Endometrium (tissue), 2 donors: Measurements from ENCODE around the gene USP3.
A peak's percentile ranks its signal among the peaks of the same experiment; 100 is the strongest.
"Not testable (repeated sequence)": the region's sequence is repeated elsewhere in the genome, so short reads cannot be mapped to it uniquely, and the experiment has no call there.

Experiments used
- FAIRE-seq: peaks from 2 replicates; lab custom pipeline; 2012; peaks lifted over from hg19 to GRCh38; lab: Jason Lieb, UNC
- donor health status: control.
- donor health status: control.

Gene USP3

DNA sequence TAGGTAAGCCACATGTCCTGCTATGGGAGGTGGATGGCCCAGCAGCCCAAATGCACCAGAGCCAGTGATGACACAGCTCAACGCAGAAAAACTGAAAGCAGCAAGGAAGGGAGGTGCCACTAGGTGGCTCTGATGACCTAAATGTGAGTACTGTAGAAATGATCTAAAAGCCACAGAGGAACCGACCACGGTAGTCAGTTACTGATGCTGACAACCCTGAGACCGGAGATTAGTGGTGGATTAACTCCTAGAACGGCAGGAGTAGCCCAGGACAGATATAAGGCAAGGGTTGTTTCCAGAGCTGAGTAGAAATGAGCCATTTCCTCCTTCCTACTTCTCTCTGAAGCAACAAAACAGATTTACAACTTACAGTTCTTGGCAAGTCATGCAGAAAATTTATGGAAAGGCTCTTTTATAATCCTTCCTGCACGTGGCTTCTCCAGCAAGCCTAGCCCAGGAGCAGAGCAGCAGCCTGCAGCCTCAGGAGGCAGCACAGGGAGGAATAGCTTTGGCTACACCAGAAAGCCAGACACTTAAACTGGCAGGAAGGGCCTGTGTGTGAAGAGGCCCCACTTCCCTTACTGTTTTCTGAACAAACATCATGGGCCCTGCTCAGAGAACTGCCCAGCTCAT, 105.9 kb downstream of the USP3 start:
- FAIRE-seq: peak; percentile 35

DNA sequence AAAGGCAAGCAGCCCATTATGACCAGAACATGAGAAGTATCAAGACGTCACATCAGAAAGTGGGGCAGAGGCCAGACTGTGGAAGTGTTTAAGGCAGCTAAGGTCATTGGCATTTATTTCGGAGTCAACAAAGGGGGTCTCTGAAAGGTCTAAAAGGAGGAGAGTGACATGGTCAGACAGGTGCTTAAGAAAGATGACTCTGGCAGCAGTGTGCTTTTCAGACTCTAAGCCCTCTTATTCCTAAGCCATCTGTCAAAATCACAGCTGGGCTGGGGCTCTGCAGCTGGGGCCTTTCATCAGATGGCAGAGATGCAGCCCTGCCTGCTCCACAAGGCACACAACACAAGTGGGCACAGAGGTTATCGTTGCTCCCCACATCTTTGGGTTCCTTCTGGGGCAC, 106.8 kb downstream of the USP3 start:
- FAIRE-seq: no peak

DNA sequence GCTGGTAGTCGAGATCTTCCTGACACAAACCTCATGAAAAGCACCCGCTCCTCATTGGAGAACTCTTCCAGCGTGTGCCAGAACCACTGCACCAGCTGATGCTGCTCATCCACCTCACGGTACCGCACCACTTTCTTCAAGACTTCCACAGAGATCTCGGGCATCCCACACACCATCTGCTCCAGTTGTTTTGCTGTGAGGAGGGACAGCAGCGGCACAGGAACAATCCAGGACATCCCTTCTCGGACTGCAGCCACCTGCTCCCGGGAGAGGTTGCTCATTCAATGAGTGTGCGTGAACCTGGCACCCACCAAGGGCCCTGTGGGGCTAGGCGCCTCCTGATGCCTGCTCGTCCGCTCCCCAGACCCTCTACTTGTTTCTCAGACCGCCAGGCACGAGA, 107.9 kb downstream of the USP3 start:
- FAIRE-seq: no peak

DNA sequence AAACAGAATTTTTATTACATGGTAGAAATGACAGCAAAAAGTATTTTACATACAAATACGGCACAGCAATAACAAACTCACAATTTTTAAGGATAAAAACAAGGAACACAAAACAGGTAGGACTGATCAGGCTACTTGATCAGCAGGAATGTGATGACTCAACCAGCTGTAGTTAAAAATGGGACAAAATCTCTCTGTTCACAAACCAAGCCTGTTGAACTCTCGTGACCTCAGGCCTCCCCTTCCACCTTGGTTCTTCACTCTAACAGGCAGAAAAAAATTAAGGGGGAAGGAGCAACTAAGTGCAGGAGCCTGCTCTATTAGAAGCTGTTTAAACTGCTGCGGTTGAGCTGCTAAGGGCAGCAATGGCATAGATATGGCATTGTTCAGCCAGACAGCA, 111.5 kb downstream of the USP3 start:
- FAIRE-seq: no peak

- not testable (repeated sequence) for FAIRE-seq
Measured at GRCh38 chr15:63617147-63617546, 112.8 kb downstream of the USP3 start.

DNA sequence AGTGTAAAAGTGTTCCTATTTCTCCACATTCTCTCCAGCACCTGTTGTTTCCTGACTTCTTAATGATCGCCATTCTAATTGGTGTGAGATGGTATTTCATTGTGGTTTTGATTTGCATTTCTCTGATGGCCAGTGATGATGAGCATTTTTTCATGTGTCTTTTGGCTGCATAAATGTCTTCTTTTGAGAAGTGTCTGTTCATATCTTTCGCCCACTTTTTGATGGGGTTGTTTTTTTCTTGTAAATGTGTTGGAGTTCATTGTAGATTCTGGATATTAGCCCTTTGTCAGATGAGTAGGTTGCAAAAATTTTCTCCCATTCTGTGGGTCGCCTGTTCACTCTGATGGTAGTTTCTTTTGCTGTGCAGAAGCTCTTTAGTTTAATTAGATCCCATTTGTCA, 113.2 kb downstream of the USP3 start:
- not testable (repeated sequence) for FAIRE-seq

DNA sequence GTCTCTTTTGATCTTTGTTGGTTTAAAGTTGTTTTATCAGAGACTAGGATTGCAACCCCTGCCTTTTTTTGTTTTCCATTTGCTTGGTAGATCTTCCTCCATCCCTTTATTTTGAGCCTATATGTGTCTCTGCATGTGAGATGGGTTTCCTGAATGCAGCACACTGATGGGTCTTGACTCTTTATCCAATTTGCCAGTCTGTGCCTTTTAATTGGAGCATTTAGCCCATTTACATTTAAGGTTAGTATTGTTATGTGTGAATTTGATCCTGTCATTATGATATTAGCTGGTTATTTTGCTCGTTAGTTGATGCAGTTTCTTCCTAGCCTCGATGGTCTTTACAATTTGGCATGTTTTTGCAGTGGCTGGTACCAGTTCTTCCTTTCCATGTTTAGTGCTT, 116.4 kb downstream of the USP3 start:
- FAIRE-seq: not testable (repeated sequence)

- no peak for FAIRE-seq
Measured at GRCh38 chr15:63623232-63623969, 119.0 kb downstream of the USP3 start.

DNA sequence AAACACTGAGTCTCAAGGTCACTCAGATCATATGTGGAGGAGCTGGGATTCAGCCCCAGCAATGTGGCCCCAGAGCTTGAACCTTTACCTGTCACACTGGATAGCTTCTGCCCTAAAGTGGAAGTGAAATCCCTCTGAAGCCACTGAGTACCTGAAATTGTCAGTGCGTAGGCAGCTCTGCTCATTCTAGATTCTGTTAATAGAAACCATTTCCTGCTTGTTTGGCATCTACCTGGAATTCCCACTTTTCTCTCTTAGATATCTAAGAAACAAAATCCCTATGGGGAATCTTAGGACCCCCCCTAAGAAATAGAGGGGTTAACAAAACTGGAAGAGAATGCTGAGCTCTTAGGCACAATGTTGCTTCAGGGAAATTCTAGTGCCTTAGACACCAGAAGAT, 122.6 kb downstream of the USP3 start:
- FAIRE-seq: no peak

DNA sequence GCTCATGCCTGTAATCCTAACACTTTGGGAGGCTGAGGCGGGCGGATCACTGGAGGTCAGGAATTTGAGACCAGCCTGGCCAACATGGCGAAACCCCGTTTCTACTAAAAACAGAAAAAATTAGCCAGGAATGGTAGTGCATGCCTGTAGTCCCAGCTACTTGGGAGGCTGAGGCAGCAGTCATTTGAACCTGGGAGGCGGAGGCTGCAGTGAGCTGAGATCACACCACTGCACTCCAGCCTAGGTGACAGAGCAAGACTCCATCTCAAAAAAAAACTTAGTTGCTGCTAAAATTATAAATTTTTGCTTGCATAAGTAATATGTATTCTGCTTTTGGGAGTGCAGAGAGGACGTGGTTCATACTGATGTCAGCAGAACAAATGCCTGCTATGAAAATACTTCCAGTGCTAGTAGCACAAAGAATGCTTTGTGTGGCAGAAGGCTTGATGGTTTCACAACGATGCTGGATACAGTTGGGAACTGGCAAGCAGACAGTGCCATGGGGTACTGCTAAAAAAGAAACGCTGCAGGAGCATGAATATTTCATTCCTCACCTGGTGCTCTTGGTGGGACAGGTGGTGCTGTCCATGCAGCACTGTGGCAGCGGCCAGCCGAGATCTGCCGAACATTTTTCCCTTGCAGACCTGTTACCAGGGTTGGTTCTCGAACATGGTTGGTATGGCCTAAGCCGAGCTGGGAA, 123.9 kb downstream of the USP3 start:
- no peak for FAIRE-seq

DNA sequence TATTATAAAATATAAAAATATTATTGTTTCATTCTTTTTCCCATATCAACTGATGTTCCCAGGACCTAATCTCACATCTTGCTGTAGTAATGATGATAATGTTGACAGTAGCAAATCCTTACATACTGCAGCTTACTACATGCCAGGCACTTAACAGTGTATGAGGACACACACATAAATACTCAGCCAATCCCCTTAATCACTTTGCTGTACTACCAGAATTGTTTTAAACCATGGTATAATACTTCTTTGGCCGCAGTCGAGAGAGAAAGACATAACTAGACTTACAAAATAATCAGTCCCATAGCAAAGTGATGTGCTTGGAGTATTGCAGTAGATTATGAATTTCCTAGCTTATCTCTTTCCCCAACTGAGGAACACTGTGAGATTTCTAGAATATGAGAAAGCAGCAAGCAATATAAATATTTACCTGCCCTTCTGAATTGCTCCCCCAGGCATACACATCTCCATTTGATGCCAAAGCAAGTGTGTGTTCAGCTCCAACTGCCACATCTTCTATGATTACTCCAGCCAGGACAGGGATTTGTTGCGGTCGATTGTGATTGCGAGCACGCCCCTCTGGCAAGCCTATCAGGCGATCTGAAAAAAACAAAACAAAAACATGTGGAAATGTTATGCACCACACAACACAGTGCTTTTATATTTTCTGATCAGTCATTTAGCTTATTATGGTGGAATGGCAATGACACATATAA, 125.8 kb downstream of the USP3 start:
- FAIRE-seq: no peak

DNA sequence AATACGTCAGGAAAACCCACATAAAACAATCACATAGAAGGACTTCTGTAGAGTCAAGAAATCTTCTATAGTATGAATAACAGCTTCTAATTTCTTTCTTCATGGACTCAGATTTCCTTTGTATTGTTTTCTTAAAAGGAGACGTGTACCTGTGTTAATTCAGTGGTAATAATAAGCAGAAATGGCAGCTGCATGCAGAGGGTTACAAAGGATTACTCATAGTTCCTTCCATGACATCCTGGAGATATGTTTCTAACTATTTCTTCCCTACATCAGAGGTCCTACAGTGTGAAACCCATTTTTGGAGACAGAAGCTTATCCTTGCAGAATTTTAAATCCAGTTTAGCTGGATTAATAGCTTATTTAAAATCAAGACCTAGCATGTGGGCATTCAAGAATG, 128.9 kb downstream of the USP3 start:
- no peak for FAIRE-seq

GRCh38 chr15:63634154-63634553, 129.8 kb downstream of the USP3 start:
- no peak for FAIRE-seq

DNA sequence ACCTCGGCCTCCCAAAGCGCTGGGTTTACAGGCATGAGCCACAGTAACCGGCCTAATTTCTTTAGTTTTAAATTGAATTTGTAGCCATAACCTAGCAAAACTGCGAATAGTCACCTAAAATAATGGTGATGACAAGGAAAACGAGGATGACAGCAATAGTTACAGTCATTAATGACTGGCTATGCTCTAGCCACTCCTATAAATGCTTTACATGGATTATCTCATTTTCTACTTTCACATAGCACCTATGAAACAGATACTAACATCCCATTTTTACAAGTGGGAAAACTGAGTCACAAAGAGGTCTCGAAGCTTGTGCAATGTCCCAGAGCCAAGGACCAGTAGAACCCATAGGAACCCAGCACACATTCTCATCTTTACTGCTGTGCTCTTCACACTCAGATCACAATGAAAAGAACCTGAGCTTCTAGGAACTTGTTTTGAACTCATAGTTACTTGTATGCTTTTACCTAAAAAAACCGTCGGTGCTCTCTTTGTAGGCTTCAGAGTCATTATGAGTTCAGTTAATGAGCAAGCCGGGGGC, 132.2 kb downstream of the USP3 start:
- FAIRE-seq: no peak

DNA sequence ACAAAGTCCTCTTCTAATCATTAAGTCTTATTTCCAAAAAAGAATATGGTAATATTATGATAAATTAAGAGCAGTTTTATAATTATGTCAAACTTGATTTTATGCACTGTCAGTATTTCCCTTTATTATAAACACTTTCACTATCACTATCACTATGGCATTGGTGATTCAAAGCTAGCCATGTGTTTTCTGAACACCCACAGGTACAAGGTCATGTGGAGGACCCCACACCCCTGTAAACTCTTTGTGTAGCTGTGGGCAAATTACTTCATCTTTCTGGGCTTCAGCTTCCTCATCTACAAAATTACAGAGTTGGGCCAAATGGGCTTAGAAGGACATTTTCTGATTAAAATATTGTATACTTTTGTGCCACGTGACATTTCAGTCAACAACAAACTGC, 134.4 kb downstream of the USP3 start:
- FAIRE-seq: no peak

GRCh38 chr15:63640146-63640545, 135.8 kb downstream of the USP3 start:
- no peak for FAIRE-seq
